ENCODE measurements around the gene JAZF1.

The JAZF1 gene

DNA sequence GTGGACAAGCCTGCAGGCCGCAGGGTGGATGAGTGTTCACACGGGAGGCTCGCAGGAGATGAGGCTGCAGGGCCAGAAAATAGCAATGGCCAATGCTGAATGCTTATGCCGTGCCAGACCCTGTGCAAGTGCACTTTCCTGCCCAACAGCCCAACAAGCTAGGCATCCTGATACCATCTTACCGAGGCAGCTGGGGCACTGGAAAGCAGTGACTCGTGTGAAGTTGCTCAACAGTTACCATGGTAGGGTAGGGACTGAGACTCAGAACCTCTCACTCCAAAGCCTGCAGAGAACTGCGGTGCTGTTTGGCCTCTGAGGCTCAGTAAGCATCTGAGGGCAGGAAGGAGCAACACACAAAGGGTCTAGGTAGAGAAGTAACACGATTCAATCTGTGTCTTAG, 43.7 kb downstream of the JAZF1 start:
- Histone ChIP-seq H2AFZ (ENCODE audit: low read depth, low read length, severe bottlenecking) (no peak overlapping the region), H3K9ac (ENCODE audit: low read length) (no peak overlapping the region), H3K9me2 (replicated peaks; ENCODE audit: insufficient read depth, low read length) (no peaks in the 10 kb centered on the region), H3K27me3 (ENCODE audit: low read length) (no peaks in the 10 kb centered on the region), H3K27ac (ENCODE audit: low read depth, low read length) (no peak overlapping the region), H3F3A (ENCODE audit: insufficient read depth) (no peaks in the 10 kb centered on the region), H4K20me1 (ENCODE audit: low read depth, low read length) (no peaks in the 10 kb centered on the region), H3K4me2 (ENCODE audit: low read depth, low read length, poor library complexity, severe bottlenecking) (no peak overlapping the region), H3K36me3 (ENCODE audit: low read length) (no peaks in the 10 kb centered on the region), H3K79me2 (ENCODE audit: insufficient read depth, low read length) (no peaks in the 10 kb centered on the region), H3K9me3 (ENCODE audit: insufficient read depth, low read length) (no peaks in the 10 kb centered on the region), H3K4me3 (ENCODE audit: insufficient read depth, low read length, poor library complexity, severe bottlenecking) (no peak overlapping the region)
- no peak for TF ChIP-seq EZH2phosphoT487 (conservative IDR thresholded peaks at IDR 0.05; ENCODE audit: low read length)
- TF ChIP-seq, protein P1, sequence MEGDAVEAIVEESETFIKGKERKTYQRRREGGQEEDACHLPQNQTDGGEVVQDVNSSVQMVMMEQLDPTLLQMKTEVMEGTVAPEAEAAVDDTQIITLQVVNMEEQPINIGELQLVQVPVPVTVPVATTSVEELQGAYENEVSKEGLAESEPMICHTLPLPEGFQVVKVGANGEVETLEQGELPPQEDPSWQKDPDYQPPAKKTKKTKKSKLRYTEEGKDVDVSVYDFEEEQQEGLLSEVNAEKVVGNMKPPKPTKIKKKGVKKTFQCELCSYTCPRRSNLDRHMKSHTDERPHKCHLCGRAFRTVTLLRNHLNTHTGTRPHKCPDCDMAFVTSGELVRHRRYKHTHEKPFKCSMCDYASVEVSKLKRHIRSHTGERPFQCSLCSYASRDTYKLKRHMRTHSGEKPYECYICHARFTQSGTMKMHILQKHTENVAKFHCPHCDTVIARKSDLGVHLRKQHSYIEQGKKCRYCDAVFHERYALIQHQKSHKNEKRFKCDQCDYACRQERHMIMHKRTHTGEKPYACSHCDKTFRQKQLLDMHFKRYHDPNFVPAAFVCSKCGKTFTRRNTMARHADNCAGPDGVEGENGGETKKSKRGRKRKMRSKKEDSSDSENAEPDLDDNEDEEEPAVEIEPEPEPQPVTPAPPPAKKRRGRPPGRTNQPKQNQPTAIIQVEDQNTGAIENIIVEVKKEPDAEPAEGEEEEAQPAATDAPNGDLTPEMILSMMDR (IDR thresholded peaks at IDR 0.05; ENCODE audit: insufficient read depth, low read length, poor library complexity, severe bottlenecking) = no peak

DNA sequence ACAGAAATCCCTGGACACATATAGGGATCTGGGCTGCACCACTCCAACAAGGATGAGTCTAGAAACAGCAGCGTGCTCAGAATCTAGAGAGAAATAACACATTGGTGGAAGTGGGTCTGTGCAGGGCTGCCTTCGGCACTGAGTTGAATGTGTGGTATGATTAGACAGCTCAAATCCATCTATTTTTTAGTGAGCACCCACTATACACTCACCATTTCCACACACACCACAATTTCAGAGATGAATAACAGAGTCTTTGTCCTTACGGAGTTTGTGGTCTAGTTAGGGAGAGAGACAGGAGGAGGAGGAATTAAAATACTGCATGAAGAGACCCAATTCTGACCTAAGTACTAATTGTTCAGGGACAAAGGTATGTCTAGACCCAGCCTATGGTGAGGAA, 44.2 kb downstream of the JAZF1 start:
- Histone ChIP-seq H3K9me2 (replicated peaks; ENCODE audit: insufficient read depth, low read length) (no peaks in the 10 kb centered on the region), H3K36me3 (ENCODE audit: low read length) (no peaks in the 10 kb centered on the region), H3K27me3 (ENCODE audit: low read length) (no peaks in the 10 kb centered on the region), H3K9ac (ENCODE audit: low read length) (no peak overlapping the region), H3K27ac (ENCODE audit: low read depth, low read length) (no peak overlapping the region), H3K4me2 (ENCODE audit: low read depth, low read length, poor library complexity, severe bottlenecking) (no peak overlapping the region), H3K79me2 (ENCODE audit: insufficient read depth, low read length) (no peaks in the 10 kb centered on the region), H3K9me3 (ENCODE audit: insufficient read depth, low read length) (no peaks in the 10 kb centered on the region), H4K20me1 (ENCODE audit: low read depth, low read length) (no peaks in the 10 kb centered on the region), H3F3A (ENCODE audit: insufficient read depth) (no peaks in the 10 kb centered on the region), H3K4me3 (ENCODE audit: insufficient read depth, low read length, poor library complexity, severe bottlenecking) (no peak overlapping the region), H2AFZ (ENCODE audit: low read depth, low read length, severe bottlenecking) (no peak overlapping the region)
- TF ChIP-seq EZH2phosphoT487 (conservative IDR thresholded peaks at IDR 0.05; ENCODE audit: low read length) = no peak
- TF ChIP-seq, protein P1 (IDR thresholded peaks at IDR 0.05; ENCODE audit: insufficient read depth, low read length, poor library complexity, severe bottlenecking) = no peak

DNA sequence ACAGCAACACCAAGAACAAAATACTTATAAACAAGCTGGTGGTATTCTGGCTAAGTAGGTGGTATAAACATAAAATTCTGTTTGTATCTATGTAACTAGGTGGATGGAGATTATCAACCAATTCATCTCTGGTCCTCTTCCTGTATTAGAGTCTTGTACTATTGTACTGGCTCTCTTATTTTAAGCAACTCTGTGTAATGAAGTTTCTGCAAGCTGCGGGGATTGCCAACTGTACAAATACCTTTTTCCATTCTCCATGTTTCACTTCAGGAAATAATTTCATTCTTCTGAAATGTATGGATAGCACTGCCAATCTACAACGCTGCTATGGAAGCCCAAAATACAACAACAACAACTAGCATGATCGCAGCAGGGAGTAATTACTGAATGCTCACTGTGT, 44.8 kb downstream of the JAZF1 start:
- H3K4me3 ChIP-seq (ENCODE audit: insufficient read depth, low read length, poor library complexity, severe bottlenecking) = no peak overlapping the region
- no peak overlapping the region for H3K9ac ChIP-seq (ENCODE audit: low read length)
- no peaks in the 10 kb centered on the region for H4K20me1 ChIP-seq (ENCODE audit: low read depth, low read length)
- no peak for TF ChIP-seq EZH2phosphoT487 (conservative IDR thresholded peaks at IDR 0.05; ENCODE audit: low read length)
- TF ChIP-seq, protein P1 (IDR thresholded peaks at IDR 0.05; ENCODE audit: insufficient read depth, low read length, poor library complexity, severe bottlenecking) = no peak
- H3K9me2 ChIP-seq (replicated peaks; ENCODE audit: insufficient read depth, low read length) = no peaks in the 10 kb centered on the region
- H3K27ac ChIP-seq (ENCODE audit: low read depth, low read length) = no peak overlapping the region
- no peaks in the 10 kb centered on the region for H3K36me3 ChIP-seq (ENCODE audit: low read length)
- H3K9me3 ChIP-seq (ENCODE audit: insufficient read depth, low read length) = no peaks in the 10 kb centered on the region
- no peaks in the 10 kb centered on the region for H3K27me3 ChIP-seq (ENCODE audit: low read length)
- H3F3A ChIP-seq (ENCODE audit: insufficient read depth) = no peaks in the 10 kb centered on the region
- no peak overlapping the region for H2AFZ ChIP-seq (ENCODE audit: low read depth, low read length, severe bottlenecking)
- no peak overlapping the region for H3K4me2 ChIP-seq (ENCODE audit: low read depth, low read length, poor library complexity, severe bottlenecking)
- H3K79me2 ChIP-seq (ENCODE audit: insufficient read depth, low read length) = no peaks in the 10 kb centered on the region

All from SU-DHL-6 (cell line).